Stomach (tissue), 4 donors: ENCODE results near the gene DDX46.

ENCODE experiments used
- CTCF ChIP-seq, 7 experiments: fragments of 450-650 bp in 4 of 7; fragments of 200-600 bp in 3 of 7; sonication (generic) in 3 of 7; IDR thresholded peaks; one replicate each; pipeline ENCODE4 v1.5.1; 2016 to 2019; ENCODE audit warnings: antibody characterized with exemption in 7 of 7, control low read depth in 2 of 7, mild to moderate bottlenecking in 1 of 7
- POLR2AphosphoS5 ChIP-seq, 3 donors: sonication (generic); formaldehyde crosslinking; IDR thresholded peaks; one replicate each; pipeline ENCODE4 v1.6.1; 2016; ENCODE audit warnings: antibody characterized with exemption in 3 of 3

- TF ChIP-seq CTCF (IDR thresholded peaks at IDR 0.05) (no peak), POLR2AphosphoS5 (IDR thresholded peaks at IDR 0.05) (no peak)
These were observed 79.1 kb downstream of the DDX46 start for GRCh38 chr5:134837530-134838181.
